Mesenchymal stem cell (in vitro differentiated cells and primary cell): Measurements from ENCODE around the gene HRH2.
A peak's percentile ranks its signal among the peaks of the same experiment; 100 is the strongest.

Experiments used
- DNase-seq: peaks from one replicate; pipeline ENCODE4 v3.0.0-alpha.2; 2013
- H2AFZ ChIP-seq: one replicate; pipeline ENCODE4 v1.6.1; 2013; ENCODE audit warnings: low read depth, mild to moderate bottlenecking, control low read depth, inconsistent platforms, low read length, moderate library complexity
- H2AK5ac ChIP-seq: 2 replicates; pipeline ENCODE4 v1.6.1; 2013; ENCODE audit warnings: low read length, moderate library complexity, mild to moderate bottlenecking, inconsistent platforms; ENCODE audit not compliant: severe bottlenecking
- H2BK120ac ChIP-seq: one replicate; pipeline ENCODE4 v1.6.1; 2013; ENCODE audit warnings: low read depth, mild to moderate bottlenecking, inconsistent platforms, low read length, moderate library complexity
- H2BK12ac ChIP-seq, 2 experiments: one replicate each; pipeline ENCODE4 v1.6.1; 2013; ENCODE audit warnings: inconsistent platforms in 2 of 2, low read length in 2 of 2, mild to moderate bottlenecking in 2 of 2, moderate library complexity in 2 of 2, control low read depth in 1 of 2
- H2BK15ac ChIP-seq: one replicate; pipeline ENCODE4 v1.6.1; 2013; ENCODE audit warnings: mild to moderate bottlenecking, low read depth, inconsistent platforms; ENCODE audit not compliant: poor library complexity, severe bottlenecking
- H2BK5ac ChIP-seq: 2 replicates; pipeline ENCODE4 v1.6.1; 2013; ENCODE audit warnings: low read depth, mild to moderate bottlenecking, low read length, control low read depth, inconsistent platforms; ENCODE audit not compliant: poor library complexity, severe bottlenecking
- H3K14ac ChIP-seq, 2 experiments: one replicate each; pipeline ENCODE4 v1.6.1; 2013; ENCODE audit warnings: inconsistent platforms in 2 of 2, low read length in 2 of 2, control low read depth in 1 of 2, mild to moderate bottlenecking in 1 of 2, moderate library complexity in 1 of 2
- H3K18ac ChIP-seq, 2 experiments: one replicate each; pipeline ENCODE4 v1.6.1; 2013; ENCODE audit warnings: inconsistent platforms in 2 of 2, low read length in 2 of 2, control low read depth in 1 of 2, low read depth in 1 of 2, mild to moderate bottlenecking in 1 of 2
- H3K23ac ChIP-seq, 2 experiments: one replicate each; pipeline ENCODE4 v1.6.1; 2013; ENCODE audit warnings: inconsistent platforms in 2 of 2, low read length in 2 of 2, mild to moderate bottlenecking in 2 of 2, moderate library complexity in 2 of 2, control low read depth in 1 of 2
- H3K27ac ChIP-seq: 2 replicates; pipeline ENCODE4 v1.5.1; 2013; ENCODE audit warnings: mild to moderate bottlenecking, moderate library complexity, low read length, control low read depth, inconsistent platforms; ENCODE audit not compliant: poor library complexity, severe bottlenecking
- H3K27me3 ChIP-seq, 2 experiments: 2 replicates each; pipeline versions ENCODE4 v1.6.1 to v1.7.0; 2013; ENCODE audit warnings: low read length in 2 of 2, mild to moderate bottlenecking in 2 of 2, moderate library complexity in 2 of 2, control low read depth in 1 of 2, inconsistent platforms in 1 of 2; ENCODE audit not compliant: control insufficient read depth in 1 of 2, insufficient read depth in 1 of 2
- H3K36me3 ChIP-seq, 2 experiments: 2 replicates each; pipeline versions ENCODE4 v1.6.1 to v1.7.0; 2013; ENCODE audit warnings: low read length in 2 of 2, control low read depth in 1 of 2, inconsistent platforms in 1 of 2, low read depth in 1 of 2, mild to moderate bottlenecking in 1 of 2; ENCODE audit not compliant: insufficient read depth in 2 of 2, control insufficient read depth in 1 of 2
- H3K4ac ChIP-seq, 2 experiments: one replicate each; pipeline ENCODE4 v1.6.1; 2013; ENCODE audit warnings: inconsistent platforms in 2 of 2, low read length in 2 of 2, mild to moderate bottlenecking in 2 of 2, moderate library complexity in 2 of 2, control low read depth in 1 of 2, low read depth in 1 of 2
- H3K4me1 ChIP-seq: 2 replicates; pipeline ENCODE4 v1.6.1; 2013; ENCODE audit warnings: low read depth, low read length, control low read depth; ENCODE audit not compliant: control insufficient read depth, insufficient read depth
- H3K4me2 ChIP-seq: 2 replicates; pipeline ENCODE4 v1.6.1; 2013; ENCODE audit warnings: low read length, mild to moderate bottlenecking, inconsistent platforms; ENCODE audit not compliant: poor library complexity, severe bottlenecking
- H3K4me3 ChIP-seq, 2 experiments: 2 replicates each; pipeline versions ENCODE4 v1.5.1 to v1.7.0; 2013; ENCODE audit warnings: low read length in 2 of 2, mild to moderate bottlenecking in 2 of 2, control low read depth in 1 of 2, low read depth in 1 of 2; ENCODE audit not compliant: insufficient read depth in 1 of 2
- H3K79me1 ChIP-seq: replicated peaks from 2 replicates; pipeline ENCODE4 v1.6.1; 2013; ENCODE audit warnings: mild to moderate bottlenecking, control low read depth, low read length, inconsistent platforms; ENCODE audit not compliant: poor library complexity, severe bottlenecking
- H3K9ac ChIP-seq: 2 replicates; pipeline ENCODE4 v1.7.0; 2013; ENCODE audit warnings: mild to moderate bottlenecking, low read length, moderate library complexity
- H3K9me3 ChIP-seq: 2 replicates; pipeline ENCODE4 v1.7.0; 2013; ENCODE audit warnings: mild to moderate bottlenecking, low read length; ENCODE audit not compliant: control insufficient read depth
- H4K8ac ChIP-seq: one replicate; pipeline ENCODE4 v1.6.1; 2013; ENCODE audit warnings: inconsistent platforms, mild to moderate bottlenecking, low read length, moderate library complexity
- H4K91ac ChIP-seq: one replicate; pipeline ENCODE4 v1.6.1; 2013; ENCODE audit warnings: mild to moderate bottlenecking, low read length, inconsistent platforms
- WGBS: methylation state at CpG from one replicate; pipeline ENCODE4 v1.1.7; 2013; ENCODE audit warnings: mixed read lengths; 5-methylcytosine and 5-hydroxymethylcytosine counted together

HRH2 gene

GRCh38 chr5:175654807-175655206, 3.1 kb upstream of the HRH2 start:
- H2BK15ac ChIP-seq = no peak overlapping the region
- H3K79me1 ChIP-seq = no peaks in the 10 kb centered on the region
- whole genome bisulfite sequencing = 88% methylated on average over 8 of the region's 8 CpGs
- no peaks in the 10 kb centered on the region for H3K36me3 ChIP-seq
- H2BK12ac ChIP-seq = no peak overlapping the region
- no peak overlapping the region for H3K4ac ChIP-seq
- no peak overlapping the region for H3K9ac ChIP-seq
- H2AFZ ChIP-seq = no peak overlapping the region
- no peak overlapping the region for H4K91ac ChIP-seq
- no peak overlapping the region for H3K23ac ChIP-seq
- no peak overlapping the region for H3K14ac ChIP-seq
- no peak overlapping the region for H3K4me2 ChIP-seq
- no peak overlapping the region for H2BK120ac ChIP-seq
- peaks cover 16% of the 10 kb centered on the region for H3K4me1 ChIP-seq
- H4K8ac ChIP-seq = no peak overlapping the region
- peaks cover 33 to 37% of the 10 kb centered on the region in 2 experiments for H3K27me3 ChIP-seq
- H2AK5ac ChIP-seq = no peak overlapping the region
- H3K4me3 ChIP-seq = no peak overlapping the region
- DNase-seq = no peak
- H2BK5ac ChIP-seq = no peak overlapping the region
- no peaks in the 10 kb centered on the region for H3K9me3 ChIP-seq
- no peak overlapping the region for H3K18ac ChIP-seq
- H3K27ac ChIP-seq = no peak overlapping the region

- H2BK5ac ChIP-seq = no peak overlapping the region
- peaks cover 16% of the 10 kb centered on the region for H3K4me1 ChIP-seq
- no peaks in the 10 kb centered on the region for H3K79me1 ChIP-seq
- no peak overlapping the region for H2BK12ac ChIP-seq
- H2BK15ac ChIP-seq = no peak overlapping the region
- no peak overlapping the region for H3K14ac ChIP-seq
- H3K23ac ChIP-seq = no peak overlapping the region
- H3K4ac ChIP-seq = no peak overlapping the region
- H3K18ac ChIP-seq = no peak overlapping the region
- H3K9ac ChIP-seq = no peak overlapping the region
- no peak overlapping the region for H3K4me3 ChIP-seq
- H3K27ac ChIP-seq = no peak overlapping the region
- H2AK5ac ChIP-seq = no peak overlapping the region
- peaks cover 39 to 41% of the 10 kb centered on the region in 2 experiments for H3K27me3 ChIP-seq
- no peak overlapping the region for H2BK120ac ChIP-seq
- DNase-seq = no peak
- H4K91ac ChIP-seq = no peak overlapping the region
- no peak overlapping the region for H4K8ac ChIP-seq
- H3K9me3 ChIP-seq = no peaks in the 10 kb centered on the region
- H3K4me2 ChIP-seq = no peak overlapping the region
- WGBS = 100% methylated on average over 1 of the region's 2 CpGs
- H3K36me3 ChIP-seq = no peaks in the 10 kb centered on the region
- H2AFZ ChIP-seq = no peak overlapping the region
Measured at GRCh38 chr5:175655411-175655810, 2.5 kb upstream of the HRH2 start.

- Histone ChIP-seq H3K36me3 (no peaks in the 10 kb centered on the region), H2BK5ac (no peak overlapping the region), H2BK15ac (no peak overlapping the region), H3K23ac (no peak overlapping the region), H2AK5ac (no peak overlapping the region), H4K91ac (no peak overlapping the region), H3K14ac (no peak overlapping the region), H4K8ac (no peak overlapping the region), H3K27me3 (peaks cover 39 to 45% of the 10 kb centered on the region in 2 experiments), H3K9me3 (no peaks in the 10 kb centered on the region), H3K4me3 (no peak overlapping the region), H2BK120ac (no peak overlapping the region), H2AFZ (no peak overlapping the region), H3K9ac (no peak overlapping the region), H3K18ac (no peak overlapping the region), H3K79me1 (no peaks in the 10 kb centered on the region), H3K4me2 (no peak overlapping the region), H2BK12ac (no peak overlapping the region), H3K4ac (no peak overlapping the region), H3K4me1 (peaks cover 16% of the 10 kb centered on the region), H3K27ac (no peak overlapping the region)
- WGBS = 86% methylated on average over 8 of the region's 8 CpGs
- no peak for DNase-seq
Measured at GRCh38 chr5:175656966-175657365, 905 bp upstream of the HRH2 start.

GRCh38 chr5:175658299-175659145, 651 bp downstream of the HRH2 start:
- H2BK5ac ChIP-seq = no peak overlapping the region
- H2AK5ac ChIP-seq = no peak overlapping the region
- H3K9me3 ChIP-seq = no peaks in the 10 kb centered on the region
- H3K14ac ChIP-seq = no peak overlapping the region
- H2BK12ac ChIP-seq = no peak overlapping the region
- H3K27ac ChIP-seq = no peak overlapping the region
- H3K4me3 ChIP-seq = peak overlapping the region; percentile 4 to 31
- no peak overlapping the region for H3K9ac ChIP-seq
- 6% methylated on average over 41 of the region's 41 CpGs for WGBS
- H3K23ac ChIP-seq = no peak overlapping the region
- H2BK15ac ChIP-seq = no peak overlapping the region
- H3K36me3 ChIP-seq = no peaks in the 10 kb centered on the region
- H2BK120ac ChIP-seq = no peak overlapping the region
- no peak overlapping the region for H3K4ac ChIP-seq
- peak overlapping the region; percentile 54 for H3K4me2 ChIP-seq
- H3K79me1 ChIP-seq = no peaks in the 10 kb centered on the region
- H2AFZ ChIP-seq = peak overlapping the region; percentile 23
- no peak overlapping the region for H4K91ac ChIP-seq
- peaks cover 39 to 45% of the 10 kb centered on the region in 2 experiments for H3K27me3 ChIP-seq
- H3K18ac ChIP-seq = no peak overlapping the region
- peaks cover 16% of the 10 kb centered on the region for H3K4me1 ChIP-seq
- DNase-seq = no peak
- H4K8ac ChIP-seq = no peak overlapping the region
